T follicular helper cell (primary cell): ENCODE measurements around the gene RUNX1.
"Not testable (repeated sequence)": the region's sequence is repeated elsewhere in the genome, so short reads cannot be mapped to it uniquely, and the experiment has no call there.

Experiments
- DNase-seq: peaks from one replicate; pipeline ENCODE4 v3.0.0-alpha.2; 2020; ENCODE audit warnings: low read depth

Gene RUNX1

GRCh38 chr21:34807146-34807880 is 241.8 kb downstream of the RUNX1 start:
- DNase-seq: peak; percentile 39

DNA sequence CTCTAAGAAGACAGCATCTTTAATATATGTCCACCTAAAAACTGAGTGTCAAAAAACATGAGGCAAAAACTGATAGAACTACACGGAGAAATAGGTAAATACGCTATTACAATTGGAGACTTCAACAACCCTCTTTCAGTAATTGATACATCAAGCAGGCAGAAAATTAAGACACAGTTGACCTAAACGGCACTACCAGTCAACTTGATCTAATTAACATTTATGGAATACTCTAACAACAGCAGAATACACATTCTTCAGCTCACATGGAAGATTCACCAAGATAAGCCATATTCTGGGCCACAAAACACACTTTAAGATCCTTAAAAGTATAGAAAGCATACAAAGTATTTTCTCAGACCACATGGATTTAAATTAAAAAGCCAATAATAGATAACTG is 242.7 kb downstream of the RUNX1 start:
- no peak for DNase-seq

DNA sequence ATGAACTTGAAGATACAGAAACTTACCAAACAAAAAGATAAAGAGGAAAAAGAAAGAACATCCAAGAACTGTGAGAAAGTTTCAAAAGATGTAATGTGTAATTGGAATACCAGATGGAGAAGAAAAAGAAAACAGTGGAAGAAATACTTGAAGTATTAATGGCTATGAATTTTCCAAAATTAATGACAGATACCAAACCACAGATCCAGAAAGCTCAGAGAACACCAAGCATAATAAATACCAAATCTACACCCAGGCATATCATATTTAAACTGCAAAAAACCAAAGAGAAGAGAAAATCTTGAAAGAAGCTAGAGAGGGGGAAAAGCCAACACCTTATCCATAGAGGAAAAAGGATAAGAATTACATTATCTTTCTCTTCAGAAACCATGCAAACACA is 243.9 kb downstream of the RUNX1 start:
- no peak for DNase-seq

DNA sequence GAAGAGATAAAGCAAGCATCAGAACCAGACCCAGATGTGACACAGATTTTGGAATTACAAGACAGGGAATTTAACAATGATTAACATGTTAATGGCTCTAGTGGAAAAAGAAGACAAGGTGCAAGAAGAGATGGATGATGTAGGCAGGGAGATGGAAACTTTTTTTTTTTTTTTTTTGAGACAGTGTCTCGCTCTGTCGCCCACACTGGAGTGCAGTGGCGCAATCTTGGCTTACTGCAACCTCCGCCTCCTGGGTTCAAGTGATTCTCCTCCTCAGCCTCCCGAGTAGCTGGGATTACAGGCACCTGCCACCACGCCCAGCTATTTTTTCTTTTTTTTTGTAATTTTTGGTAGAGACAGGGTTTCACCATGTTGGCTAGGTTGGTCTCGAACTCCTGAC is 244.5 kb downstream of the RUNX1 start:
- DNase-seq: not testable (repeated sequence)

DNA sequence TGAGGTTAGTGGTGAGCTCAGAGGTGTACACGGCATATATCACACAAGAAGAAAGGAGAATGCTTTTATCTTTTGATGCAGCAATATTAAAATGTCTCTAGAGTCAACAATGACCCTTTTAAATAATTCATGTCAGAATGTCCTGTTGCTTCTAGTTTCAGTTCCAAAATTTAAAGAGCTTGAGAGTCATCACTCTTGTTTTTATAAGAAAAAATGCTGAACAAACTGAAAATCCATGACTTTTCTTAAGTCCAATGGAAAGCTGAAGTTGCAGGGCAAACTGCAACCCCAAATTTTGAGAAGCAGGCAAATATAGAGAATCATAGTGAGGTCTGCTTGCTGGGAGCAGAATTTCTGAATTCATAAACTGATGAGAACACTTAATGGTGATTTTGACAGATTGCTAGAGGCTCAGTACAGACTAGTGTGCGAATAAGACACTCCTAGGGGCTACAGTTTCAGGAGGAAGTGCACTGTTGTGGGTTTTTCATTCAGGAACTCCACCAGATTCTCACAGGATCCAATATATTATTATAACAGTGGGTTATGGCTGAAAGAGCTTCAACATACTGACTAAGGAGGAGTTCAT is 245.2 kb downstream of the RUNX1 start:
- DNase-seq: no peak

GRCh38 chr21:34802180-34802899 is 246.8 kb downstream of the RUNX1 start:
- DNase-seq: no peak

GRCh38 chr21:34801519-34802132 is 247.5 kb downstream of the RUNX1 start:
- DNase-seq: no peak

DNA sequence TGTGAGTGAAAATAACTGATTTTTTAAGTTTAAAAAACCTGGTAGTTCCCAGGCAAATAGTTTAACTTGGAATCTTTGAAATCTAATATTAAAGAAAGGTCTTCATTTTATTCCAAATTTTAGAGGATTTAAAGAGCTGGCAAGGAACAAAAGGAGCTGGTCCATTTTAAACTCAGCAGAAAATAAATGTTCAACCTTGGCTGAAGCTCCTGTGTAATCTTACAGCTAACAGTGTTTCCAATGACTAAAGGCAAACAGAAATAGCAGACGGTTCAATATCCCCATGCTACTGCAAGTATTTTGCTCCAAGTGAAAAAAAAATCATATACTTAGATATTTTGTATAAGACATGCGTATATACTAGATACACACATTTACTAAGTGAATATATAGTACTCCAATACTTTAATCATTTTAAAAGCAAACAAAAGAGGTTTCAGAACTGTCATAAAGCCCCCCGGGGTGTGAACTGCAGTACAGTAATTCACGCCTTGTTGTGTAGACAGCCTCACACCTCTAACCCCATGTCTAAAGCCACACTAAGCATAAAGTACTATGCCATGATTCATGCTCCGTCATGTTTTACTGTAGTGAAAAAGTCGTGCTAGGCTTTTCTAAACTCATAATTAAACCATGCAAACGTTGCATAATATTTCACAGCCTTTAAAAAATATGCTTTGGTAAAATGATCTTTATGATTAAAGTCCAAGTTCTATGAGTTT is 248.1 kb downstream of the RUNX1 start:
- DNase-seq: no peak

GRCh38 chr21:34799092-34799491 is 250.0 kb downstream of the RUNX1 start:
- no peak for DNase-seq

DNA sequence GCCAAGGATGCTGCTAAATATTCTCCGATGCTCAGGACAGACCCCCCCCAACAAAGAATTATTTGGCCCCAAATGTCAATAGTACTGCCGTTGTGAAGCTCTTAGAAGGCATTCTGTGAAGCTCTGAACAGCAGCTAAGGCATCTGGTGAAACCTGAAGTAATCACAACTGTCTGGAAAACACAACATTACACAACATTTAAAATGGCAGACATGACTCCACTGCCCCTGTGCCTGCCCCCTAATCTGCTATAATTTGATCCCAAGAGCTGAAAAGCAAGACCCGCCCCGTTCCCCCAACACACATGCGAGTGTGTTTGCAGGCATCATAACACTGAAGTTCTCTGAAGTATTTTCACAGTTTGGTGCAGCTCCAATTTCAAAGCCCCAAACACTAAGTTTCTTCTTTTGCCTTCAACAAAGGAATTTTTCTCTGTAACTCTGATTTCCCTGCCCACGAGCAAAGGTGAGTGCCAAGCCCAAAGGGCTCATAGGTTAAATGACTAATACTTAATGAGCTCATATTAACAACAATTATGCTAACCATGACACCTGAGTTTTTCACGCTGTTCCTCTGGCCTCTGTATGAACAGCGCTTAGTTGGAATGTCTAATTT is 251.1 kb downstream of the RUNX1 start:
- no peak for DNase-seq

DNA sequence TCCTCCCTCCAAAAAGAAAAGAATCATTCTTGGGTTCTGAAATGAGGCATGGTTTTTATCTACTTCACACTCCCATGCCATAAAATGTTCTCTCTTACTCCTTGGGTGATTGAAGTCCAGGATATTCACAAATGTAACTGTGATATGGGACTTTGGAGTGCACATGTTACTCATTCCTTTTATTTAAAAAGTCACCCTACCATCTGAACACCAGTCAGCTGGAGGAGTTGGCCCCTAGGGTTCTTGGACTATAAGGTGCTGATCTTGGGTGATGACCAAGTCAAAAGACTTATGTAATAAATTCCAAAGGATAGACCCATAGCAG is 251.9 kb downstream of the RUNX1 start:
- no peak for DNase-seq

GRCh38 chr21:34796518-34797200 is 252.4 kb downstream of the RUNX1 start:
- DNase-seq: no peak

- no peak for DNase-seq
Observed at GRCh38 chr21:34795548-34796180, 253.4 kb downstream of the RUNX1 start.

DNA sequence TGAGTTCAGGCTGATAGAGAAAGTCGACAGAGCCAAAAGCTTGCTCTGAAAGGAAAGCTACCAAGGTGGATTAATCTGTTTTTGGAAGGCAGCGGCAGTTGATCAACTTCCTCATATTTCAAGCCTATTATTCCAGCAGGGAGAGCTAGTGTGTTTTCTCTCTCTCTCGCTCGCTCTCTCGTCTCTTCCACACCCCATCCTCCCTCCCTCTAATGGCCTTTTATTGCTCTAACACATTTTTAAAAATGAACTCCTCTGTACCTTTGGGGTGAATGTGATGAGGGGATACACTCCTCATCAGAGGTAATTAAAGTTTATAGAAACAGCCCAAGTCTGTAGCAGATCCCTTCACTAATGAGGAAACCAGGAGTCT is 253.9 kb downstream of the RUNX1 start:
- no peak for DNase-seq

DNA sequence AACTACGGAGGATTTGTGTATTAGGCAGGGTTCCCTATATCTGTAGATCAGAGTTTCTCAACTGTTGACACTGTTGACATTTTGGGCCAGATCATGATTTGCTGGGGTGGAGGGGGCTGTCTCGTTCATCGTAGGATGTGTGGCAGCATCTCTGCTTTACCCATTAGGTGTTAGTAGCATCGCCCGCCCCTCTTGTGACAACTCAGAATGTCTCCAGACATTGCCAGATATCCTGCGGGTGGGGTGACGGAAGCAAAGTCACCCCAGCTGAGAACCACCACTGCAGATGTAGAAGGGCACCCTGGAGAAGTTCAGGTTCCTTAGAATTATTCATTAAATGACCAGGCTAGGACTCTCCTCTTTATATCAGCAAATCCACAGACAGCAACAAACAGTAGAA is 254.4 kb downstream of the RUNX1 start:
- DNase-seq: no peak

GRCh38 chr21:34793471-34793870 is 255.6 kb downstream of the RUNX1 start:
- DNase-seq: no peak

GRCh38 chr21:34792504-34793089 is 256.5 kb downstream of the RUNX1 start:
- no peak for DNase-seq

- no peak for DNase-seq
Observed at GRCh38 chr21:34791776-34792503, 257.2 kb downstream of the RUNX1 start.

- no peak for DNase-seq
Observed at GRCh38 chr21:34790834-34791233, 258.3 kb downstream of the RUNX1 start.

- DNase-seq: no peak
Observed at GRCh38 chr21:34790341-34790740, 258.8 kb downstream of the RUNX1 start.
